ENCODE data around the gene HTR3C. TPM values are rescaled to one million over a fixed set of nuclear protein-coding genes. Genes with fewer than 3 reads are reported as not detected.

HTR3C gene
- total RNA-seq, 2 donors from 2014 or later, result not detected

DNA sequence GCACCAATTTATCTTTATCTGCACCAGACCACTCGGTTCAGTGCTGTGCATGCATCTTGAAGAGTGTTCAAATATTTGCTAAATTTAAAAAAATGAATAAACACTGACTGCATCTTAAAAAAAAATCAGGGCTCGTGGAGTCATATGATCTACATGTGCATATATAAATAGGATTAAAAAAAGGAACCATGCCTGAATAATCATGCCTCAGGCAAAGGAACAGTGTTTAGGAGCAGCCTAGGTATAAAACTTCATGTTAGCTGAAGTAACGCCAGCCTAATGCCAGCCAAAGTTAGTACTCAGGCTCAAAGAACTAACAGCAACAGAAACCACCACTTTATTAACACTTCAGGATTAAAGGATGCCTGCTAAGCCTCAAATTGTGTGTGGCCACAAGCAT is 44.7 kb upstream of the HTR3C start:
- intact Hi-C loops (cut with DNase I), result no loop called here
- H3K27ac ChIP-seq, result peak overlapping the region; percentile 83
- H3K27me3 ChIP-seq, result no peaks in the 10 kb centered on the region
- TF ChIP-seq CTCF (IDR thresholded peaks at IDR 0.05), result no peak
- no peak overlapping the region for H3K4me3 ChIP-seq
- H3K4me1 ChIP-seq, result peaks cover 6% of the 10 kb centered on the region
- H3K36me3 ChIP-seq, result no peaks in the 10 kb centered on the region
- H3K9ac ChIP-seq (ENCODE audit: low read depth in 2 of 2, low read length in 2 of 2), result no peak overlapping the region
- no peaks in the 10 kb centered on the region for H3K9me3 ChIP-seq
- no peak for DNase-seq

- H3K36me3 ChIP-seq, result no peaks in the 10 kb centered on the region
- H3K4me3 ChIP-seq, result no peak overlapping the region
These were observed 41.5 kb upstream of the HTR3C start for GRCh38 chr3:184011230-184011876.

GRCh38 chr3:184011937-184012889 is 40.6 kb upstream of the HTR3C start:
- DNase-seq, result peak; percentile 41
- Histone ChIP-seq H3K36me3 (no peaks in the 10 kb centered on the region), H3K27ac (peak overlapping the region; percentile 37), H3K4me3 (no peak overlapping the region), H3K27me3 (no peaks in the 10 kb centered on the region), H3K4me1 (peaks cover 2% of the 10 kb centered on the region), H3K9me3 (no peaks in the 10 kb centered on the region), H3K9ac (ENCODE audit: low read depth in 2 of 2, low read length in 2 of 2) (peak overlapping the region in 1 of 2 donors; percentile 63)
- intact Hi-C loops (cut with DNase I), result loop anchor here (5.0 kb wide), 1 partner anchor 85 kb away; no protein-coding TSS in a partner anchor
- TF ChIP-seq CTCF (IDR thresholded peaks at IDR 0.05), result no peak

More at GRCh38 chr3:184011230-184011876, 41.5 kb upstream of the HTR3C start:
- no peak for TF ChIP-seq CTCF (IDR thresholded peaks at IDR 0.05)
- Histone ChIP-seq H3K9me3 (no peaks in the 10 kb centered on the region), H3K4me1 (peaks cover 2% of the 10 kb centered on the region), H3K27ac (no peak overlapping the region), H3K27me3 (no peaks in the 10 kb centered on the region), H3K9ac (ENCODE audit: low read depth in 2 of 2, low read length in 2 of 2) (no peak overlapping the region)
- intact Hi-C loops (cut with DNase I), result loop anchor here (5.0 kb wide), 1 partner anchor 84 kb away; no protein-coding TSS in a partner anchor
- no peak for DNase-seq

GRCh38 chr3:184015381-184016019 is 37.3 kb upstream of the HTR3C start:
- DNase-seq, result no peak
- Histone ChIP-seq H3K36me3 (no peaks in the 10 kb centered on the region), H3K9me3 (no peaks in the 10 kb centered on the region), H3K9ac (ENCODE audit: low read depth in 2 of 2, low read length in 2 of 2) (peak overlapping the region in 1 of 2 donors; percentile 57), H3K4me3 (no peak overlapping the region), H3K4me1 (peaks cover 3% of the 10 kb centered on the region), H3K27me3 (no peaks in the 10 kb centered on the region), H3K27ac (peak overlapping the region; percentile 20)
- TF ChIP-seq CTCF (IDR thresholded peaks at IDR 0.05), result no peak
- intact Hi-C loops (cut with DNase I), result loop anchor here (2.0 kb wide), 1 partner anchor 111 kb away; no protein-coding TSS in a partner anchor

GRCh38 chr3:184016169-184016570 is 36.7 kb upstream of the HTR3C start:
- intact Hi-C loops (cut with DNase I), result loop anchor here (2.0 kb wide), 1 partner anchor 111 kb away; no protein-coding TSS in a partner anchor
- Histone ChIP-seq H3K4me3 (no peak overlapping the region), H3K4me1 (peaks cover 3% of the 10 kb centered on the region), H3K27me3 (no peaks in the 10 kb centered on the region), H3K9ac (ENCODE audit: low read depth in 2 of 2, low read length in 2 of 2) (peak overlapping the region in 1 of 2 donors; percentile 57), H3K27ac (peak overlapping the region; percentile 20), H3K36me3 (no peaks in the 10 kb centered on the region), H3K9me3 (no peaks in the 10 kb centered on the region)
- TF ChIP-seq CTCF (IDR thresholded peaks at IDR 0.05), result no peak
- DNase-seq, result no peak

Data from colonic mucosa (tissue), 4 donors.